A549 (cell line): Measurements from ENCODE around the gene CCDC154.

Source experiments
- EP300 ChIP-seq, 2 experiments: fragments of >200 bp; sonication (Bioruptor Twin); formaldehyde crosslinking; IDR thresholded peaks; 2 replicates in 1 of 2; 3 replicates in 1 of 2; pipeline ENCODE4 v1.6.1; 2016 to 2017
- ESRRA ChIP-seq: fragments of 150-350 bp; IDR thresholded peaks from 2 replicates; pipeline ENCODE4 v1.6.1; 2014; ENCODE audit warnings: mild to moderate bottlenecking, low read length, borderline replicate concordance
- KDM1A ChIP-seq: fragments of 200-600 bp; sonication (generic); IDR thresholded peaks from 2 replicates; pipeline ENCODE4 v1.6.1; 2016; ENCODE audit warnings: low read depth, mild to moderate bottlenecking
- MYC ChIP-seq: IDR thresholded peaks from 2 replicates; pipeline ENCODE4 v1.6.1; 2012; ENCODE audit warnings: mild to moderate bottlenecking, inconsistent platforms, low read length, improper control_type of control experiment, borderline replicate concordance
- PHF8 ChIP-seq: fragments of 200-600 bp; sonication (generic); IDR thresholded peaks from 2 replicates; pipeline ENCODE4 v1.6.1; 2016; ENCODE audit warnings: low read depth, mild to moderate bottlenecking, antibody characterized with exemption, moderate library complexity, borderline replicate concordance
- POLR2A ChIP-seq: IDR thresholded peaks from 2 replicates; pipeline ENCODE4 v1.6.1; 2012; ENCODE audit warnings: mild to moderate bottlenecking, low read length
- SMC3 ChIP-seq: fragments of >200 bp; sonication (Bioruptor Twin); formaldehyde crosslinking; IDR thresholded peaks from 3 replicates; pipeline ENCODE4 v1.6.1; 2018; ENCODE audit warnings: inconsistent platforms
- ZFP36 ChIP-seq: fragments of 450-650 bp; IDR thresholded peaks from 2 replicates; pipeline ENCODE4 v1.6.1; 2014; ENCODE audit warnings: borderline replicate concordance; ENCODE audit not compliant: partially characterized antibody

- TF ChIP-seq MYC (no peak), SMC3 (no peak), EP300 (IDR thresholded peaks at IDR 0.05) (no peak), POLR2A (no peak), PHF8 (no peak), ESRRA (no peak), KDM1A (no peak), ZFP36 (no peak)
Observed at GRCh38 chr16:1477033-1477432, 32.7 kb upstream of the CCDC154 start.
